Trophoblast cell (in vitro differentiated cells and primary cell): ENCODE results near the gene METTL23.

Experiments
- DNase-seq, 2 donors: peaks; one replicate each; pipeline ENCODE4 v3.0.0-alpha.2; 2016
- H2AFZ ChIP-seq: 2 replicates; pipeline ENCODE4 v1.6.1; 2013; ENCODE audit warnings: low read length, moderate library complexity, mild to moderate bottlenecking; ENCODE audit not compliant: insufficient read depth, poor library complexity
- H2AK5ac ChIP-seq: 2 replicates; pipeline ENCODE4 v1.6.1; 2013; ENCODE audit warnings: mild to moderate bottlenecking, low read length
- H2BK120ac ChIP-seq: 2 replicates; pipeline ENCODE4 v1.6.1; 2013; ENCODE audit warnings: low read length, mild to moderate bottlenecking, moderate library complexity; ENCODE audit not compliant: insufficient read depth, poor library complexity
- H2BK12ac ChIP-seq: 2 replicates; pipeline ENCODE4 v1.6.1; 2013; ENCODE audit warnings: mild to moderate bottlenecking, low read length, moderate library complexity
- H2BK5ac ChIP-seq: 2 replicates; pipeline ENCODE4 v1.6.1; 2013; ENCODE audit warnings: low read length, low read depth, moderate library complexity, mild to moderate bottlenecking; ENCODE audit not compliant: poor library complexity
- H3K14ac ChIP-seq: 2 replicates; pipeline ENCODE4 v1.6.1; 2013; ENCODE audit warnings: mild to moderate bottlenecking, low read length
- H3K18ac ChIP-seq: 2 replicates; pipeline ENCODE4 v1.6.1; 2013; ENCODE audit warnings: mild to moderate bottlenecking, low read length
- H3K23ac ChIP-seq: 2 replicates; pipeline ENCODE4 v1.6.1; 2013; ENCODE audit warnings: low read length
- H3K27ac ChIP-seq: 2 replicates; pipeline ENCODE4 v1.5.1; 2013; ENCODE audit warnings: low read depth, mild to moderate bottlenecking, inconsistent platforms, low read length, moderate library complexity
- H3K27me3 ChIP-seq: 2 replicates; pipeline ENCODE4 v1.6.1; 2013; ENCODE audit warnings: inconsistent platforms, mild to moderate bottlenecking, low read length, moderate library complexity; ENCODE audit not compliant: insufficient read depth
- H3K36me3 ChIP-seq, 2 experiments: 1 replicate in 1 of 2; 2 replicates in 1 of 2; pipeline ENCODE4 v1.6.1; 2013; ENCODE audit warnings: low read length in 2 of 2, mild to moderate bottlenecking in 2 of 2, moderate library complexity in 1 of 2; ENCODE audit not compliant: insufficient read depth in 2 of 2, control insufficient read depth in 1 of 2
- H3K4ac ChIP-seq: 2 replicates; pipeline ENCODE4 v1.6.1; 2013; ENCODE audit warnings: low read depth, mild to moderate bottlenecking, low read length, moderate library complexity
- H3K4me1 ChIP-seq, 2 experiments: 1 replicate in 1 of 2; 2 replicates in 1 of 2; pipeline ENCODE4 v1.6.1; 2013; ENCODE audit warnings: low read length in 2 of 2, mild to moderate bottlenecking in 2 of 2, moderate library complexity in 1 of 2; ENCODE audit not compliant: insufficient read depth in 2 of 2, control insufficient read depth in 1 of 2
- H3K4me2 ChIP-seq: 2 replicates; pipeline ENCODE4 v1.6.1; 2013; ENCODE audit warnings: inconsistent platforms, mild to moderate bottlenecking, low read length, moderate library complexity
- H3K4me3 ChIP-seq: 2 replicates; pipeline ENCODE4 v1.5.1; 2013; ENCODE audit warnings: mild to moderate bottlenecking, low read depth, low read length, inconsistent platforms
- H3K79me1 ChIP-seq: one replicate; pipeline ENCODE4 v1.6.1; 2013; ENCODE audit warnings: low read length
- H3K79me2 ChIP-seq: 2 replicates; pipeline ENCODE4 v1.6.1; 2013; ENCODE audit warnings: low read length, mild to moderate bottlenecking; ENCODE audit not compliant: control insufficient read depth, insufficient read depth, poor library complexity
- H3K9ac ChIP-seq: 2 replicates; pipeline ENCODE4 v1.6.1; 2013; ENCODE audit warnings: mild to moderate bottlenecking, low read length
- H3K9me3 ChIP-seq: 2 replicates; pipeline ENCODE4 v1.6.1; 2013; ENCODE audit warnings: low read depth, mild to moderate bottlenecking, control low read depth, inconsistent platforms, low read length; ENCODE audit not compliant: insufficient read depth
- H4K12ac ChIP-seq: 2 replicates; pipeline ENCODE4 v1.6.1; 2013; ENCODE audit warnings: low read depth, mild to moderate bottlenecking, low read length, moderate library complexity
- H4K8ac ChIP-seq: 2 replicates; pipeline ENCODE4 v1.6.1; 2013; ENCODE audit warnings: low read depth, mild to moderate bottlenecking, low read length, moderate library complexity
- H4K91ac ChIP-seq: one replicate; pipeline ENCODE4 v1.6.1; 2013; ENCODE audit warnings: low read depth, mild to moderate bottlenecking, low read length, moderate library complexity
- WGBS: extraction: QIAGEN DNeasy Blood & Tissue Kit; methylation state at CpG from one replicate; pipeline ENCODE4 v1.1.7; 2013; ENCODE audit warnings: missing lambda C conversion rate; ENCODE audit not compliant: insufficient read length, insufficient coverage; ENCODE audit errors: extremely low coverage; 5-methylcytosine and 5-hydroxymethylcytosine counted together

The METTL23 gene

GRCh38 chr17:76718516-76718915, 8.1 kb upstream of the METTL23 start:
- no peak for DNase-seq
- no peak overlapping the region for H2AK5ac ChIP-seq
- H3K4ac ChIP-seq, result no peak overlapping the region
- no CpG with 5 or more reads among the region's 16 CpGs for WGBS
- no peak overlapping the region for H3K9ac ChIP-seq
- no peak overlapping the region for H3K27ac ChIP-seq
- H4K91ac ChIP-seq, result no peak overlapping the region
- H3K79me1 ChIP-seq, result no peaks in the 10 kb centered on the region
- peaks cover 50 to 71% of the 10 kb centered on the region in 2 experiments for H3K36me3 ChIP-seq
- H4K12ac ChIP-seq, result no peak overlapping the region
- no peak overlapping the region for H2AFZ ChIP-seq
- no peaks in the 10 kb centered on the region for H3K9me3 ChIP-seq
- no peak overlapping the region for H2BK120ac ChIP-seq
- H4K8ac ChIP-seq, result no peak overlapping the region
- no peaks in the 10 kb centered on the region for H3K79me2 ChIP-seq
- H3K4me1 ChIP-seq, result no peaks in the 10 kb centered on the region
- no peak overlapping the region for H2BK12ac ChIP-seq
- no peak overlapping the region for H3K4me3 ChIP-seq
- no peak overlapping the region for H3K23ac ChIP-seq
- H3K4me2 ChIP-seq, result no peak overlapping the region
- no peak overlapping the region for H3K14ac ChIP-seq
- H3K18ac ChIP-seq, result no peak overlapping the region
- H3K27me3 ChIP-seq, result no peaks in the 10 kb centered on the region
- H2BK5ac ChIP-seq, result no peak overlapping the region

GRCh38 chr17:76720211-76720610, 6.4 kb upstream of the METTL23 start:
- no peak for DNase-seq
- no peak overlapping the region for H3K14ac ChIP-seq
- no peaks in the 10 kb centered on the region for H3K27me3 ChIP-seq
- H2BK5ac ChIP-seq, result no peak overlapping the region
- H3K4me1 ChIP-seq, result no peaks in the 10 kb centered on the region
- no peak overlapping the region for H3K27ac ChIP-seq
- H3K23ac ChIP-seq, result no peak overlapping the region
- no peak overlapping the region for H3K18ac ChIP-seq
- H4K8ac ChIP-seq, result no peak overlapping the region
- no peak overlapping the region for H3K9ac ChIP-seq
- no peak overlapping the region for H2BK120ac ChIP-seq
- H3K79me1 ChIP-seq, result no peaks in the 10 kb centered on the region
- no peak overlapping the region for H3K4me3 ChIP-seq
- H2BK12ac ChIP-seq, result no peak overlapping the region
- no peaks in the 10 kb centered on the region for H3K79me2 ChIP-seq
- no peak overlapping the region for H3K4ac ChIP-seq
- H4K12ac ChIP-seq, result no peak overlapping the region
- no peak overlapping the region for H4K91ac ChIP-seq
- no peak overlapping the region for H3K4me2 ChIP-seq
- no CpG with 5 or more reads among the region's 9 CpGs for WGBS
- no peaks in the 10 kb centered on the region for H3K9me3 ChIP-seq
- H2AK5ac ChIP-seq, result no peak overlapping the region
- H2AFZ ChIP-seq, result no peak overlapping the region
- H3K36me3 ChIP-seq, result peaks cover 58 to 78% of the 10 kb centered on the region in 2 experiments

- H3K27ac ChIP-seq, result no peak overlapping the region
- H2AK5ac ChIP-seq, result no peak overlapping the region
- H3K36me3 ChIP-seq, result peaks cover 57 to 71% of the 10 kb centered on the region in 2 experiments
- no peak overlapping the region for H2BK120ac ChIP-seq
- no peaks in the 10 kb centered on the region for H3K9me3 ChIP-seq
- H2AFZ ChIP-seq, result no peak overlapping the region
- H2BK5ac ChIP-seq, result no peak overlapping the region
- no peak overlapping the region for H3K18ac ChIP-seq
- no peak overlapping the region for H4K12ac ChIP-seq
- no peak overlapping the region for H3K23ac ChIP-seq
- H3K14ac ChIP-seq, result no peak overlapping the region
- no peaks in the 10 kb centered on the region for H3K27me3 ChIP-seq
- H3K4ac ChIP-seq, result no peak overlapping the region
- no peak overlapping the region for H3K9ac ChIP-seq
- peaks cover 2% of the 10 kb centered on the region for H3K79me2 ChIP-seq
- H3K4me2 ChIP-seq, result no peak overlapping the region
- no peak overlapping the region for H2BK12ac ChIP-seq
- H3K4me3 ChIP-seq, result no peak overlapping the region
- peaks cover 1% of the 10 kb centered on the region for H3K79me1 ChIP-seq
- no peak overlapping the region for H4K91ac ChIP-seq
- H4K8ac ChIP-seq, result no peak overlapping the region
- no CpG with 5 or more reads among the region's 9 CpGs for WGBS
- no peak for DNase-seq
- H3K4me1 ChIP-seq, result no peaks in the 10 kb centered on the region
Observed at GRCh38 chr17:76720941-76721340, 5.7 kb upstream of the METTL23 start.

- Histone ChIP-seq H3K4ac (no peak overlapping the region), H3K14ac (no peak overlapping the region), H3K27me3 (no peaks in the 10 kb centered on the region), H2BK120ac (no peak overlapping the region), H3K79me1 (peaks cover 6% of the 10 kb centered on the region), H4K91ac (no peak overlapping the region), H3K79me2 (peaks cover 4% of the 10 kb centered on the region), H3K23ac (no peak overlapping the region), H4K8ac (no peak overlapping the region), H3K36me3 (peaks cover 53 to 66% of the 10 kb centered on the region in 2 experiments), H3K9ac (no peak overlapping the region), H4K12ac (no peak overlapping the region), H3K9me3 (no peaks in the 10 kb centered on the region), H3K4me1 (no peaks in the 10 kb centered on the region), H2BK12ac (no peak overlapping the region), H2BK5ac (no peak overlapping the region), H2AFZ (no peak overlapping the region), H3K4me3 (no peak overlapping the region), H3K27ac (no peak overlapping the region), H3K4me2 (no peak overlapping the region), H2AK5ac (no peak overlapping the region), H3K18ac (no peak overlapping the region)
- WGBS, result no CpG with 5 or more reads among the region's 10 CpGs
- DNase-seq, result no peak
Observed at GRCh38 chr17:76721463-76721862, 5.2 kb upstream of the METTL23 start.
